ENCODE results near the gene RIMBP2.

Gene RIMBP2

DNA sequence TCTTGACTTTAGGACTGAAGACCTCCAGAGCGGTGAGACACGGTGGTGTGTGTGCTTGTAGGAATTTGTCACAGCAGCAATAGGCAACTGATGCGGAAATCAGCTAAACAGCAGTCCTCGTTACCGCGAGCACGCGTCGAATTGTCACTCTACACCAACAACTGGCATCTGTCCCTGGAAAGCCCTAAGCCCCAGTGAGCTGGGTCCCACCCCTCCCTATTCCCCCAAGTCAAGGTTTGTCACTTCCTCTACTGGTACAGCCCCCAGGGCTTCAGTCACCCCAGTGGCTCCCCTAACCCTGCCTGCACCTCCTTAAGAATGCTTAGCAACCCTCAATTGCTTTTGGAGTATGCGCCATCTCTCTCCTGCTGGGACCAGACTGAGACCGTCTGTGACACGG is 204.8 kb downstream of the RIMBP2 start:
- no peaks in the 10 kb centered on the region for H3K4me1 ChIP-seq (ENCODE audit: control insufficient read depth, insufficient read depth, low read length)
- no peak overlapping the region for H3K9ac ChIP-seq (ENCODE audit: low read depth, low read length)
- no peak overlapping the region for H3K4me3 ChIP-seq (ENCODE audit: low read depth, low read length)
- H3K36me3 ChIP-seq (ENCODE audit: control insufficient read depth, insufficient read depth, low read length): no peaks in the 10 kb centered on the region
- H3K9me3 ChIP-seq (ENCODE audit: control insufficient read depth, insufficient read depth, low read length): no peaks in the 10 kb centered on the region
- no peaks in the 10 kb centered on the region for H3K27me3 ChIP-seq (ENCODE audit: control insufficient read depth, insufficient read depth, low read length)

DNA sequence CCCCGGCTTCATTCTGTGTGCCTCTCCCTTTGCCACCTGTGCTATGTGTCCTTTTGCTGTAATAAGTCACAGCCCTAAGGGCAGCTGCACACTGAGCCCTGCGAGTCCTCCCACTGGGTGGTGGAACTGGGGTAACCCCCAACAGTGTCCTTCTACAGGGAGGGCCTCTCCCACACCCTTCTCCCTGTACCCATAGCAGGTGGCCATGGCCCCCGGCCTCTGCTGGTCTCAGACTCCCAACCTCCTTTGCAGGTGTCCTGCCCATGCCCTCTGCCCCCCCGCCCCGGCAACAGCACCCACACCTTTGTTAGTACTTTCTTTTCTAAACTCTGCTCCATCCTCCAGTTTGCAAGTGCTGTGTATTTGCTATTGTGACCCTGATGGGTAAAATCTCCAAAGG is 206.6 kb downstream of the RIMBP2 start:
- Histone ChIP-seq H3K4me1 (ENCODE audit: control insufficient read depth, insufficient read depth, low read length) (no peaks in the 10 kb centered on the region), H3K36me3 (ENCODE audit: control insufficient read depth, insufficient read depth, low read length) (no peaks in the 10 kb centered on the region), H3K9me3 (ENCODE audit: control insufficient read depth, insufficient read depth, low read length) (no peaks in the 10 kb centered on the region), H3K4me3 (ENCODE audit: low read depth, low read length) (no peak overlapping the region), H3K9ac (ENCODE audit: low read depth, low read length) (no peak overlapping the region), H3K27me3 (ENCODE audit: control insufficient read depth, insufficient read depth, low read length) (no peaks in the 10 kb centered on the region)

DNA sequence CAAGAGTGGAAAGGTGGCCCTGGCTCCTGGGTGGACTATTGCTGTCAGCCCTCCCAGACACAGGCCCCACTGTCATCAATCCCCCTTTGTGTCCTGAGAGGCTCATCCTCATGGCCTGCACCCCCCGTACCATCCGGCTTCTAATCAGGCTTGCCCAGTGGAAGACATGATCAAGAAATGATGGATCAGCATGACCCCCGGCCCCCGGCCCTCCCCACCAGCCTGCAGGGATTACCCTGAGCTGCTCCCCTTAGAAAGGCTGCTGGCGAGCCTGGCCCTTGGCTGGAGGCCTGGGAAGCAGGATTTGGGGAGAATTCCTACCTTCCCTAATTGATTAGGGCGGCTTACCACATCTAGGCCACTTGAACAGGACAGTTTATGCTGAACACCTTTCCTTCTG is 207.3 kb downstream of the RIMBP2 start:
- H3K36me3 ChIP-seq (ENCODE audit: control insufficient read depth, insufficient read depth, low read length): no peaks in the 10 kb centered on the region
- H3K9ac ChIP-seq (ENCODE audit: low read depth, low read length): no peak overlapping the region
- no peaks in the 10 kb centered on the region for H3K9me3 ChIP-seq (ENCODE audit: control insufficient read depth, insufficient read depth, low read length)

GRCh38 chr12:130508318-130508717 is 207.8 kb downstream of the RIMBP2 start:
- Histone ChIP-seq H3K9ac (ENCODE audit: low read depth, low read length) (no peak overlapping the region), H3K27me3 (ENCODE audit: control insufficient read depth, insufficient read depth, low read length) (no peaks in the 10 kb centered on the region), H3K4me1 (ENCODE audit: control insufficient read depth, insufficient read depth, low read length) (no peaks in the 10 kb centered on the region), H3K9me3 (ENCODE audit: control insufficient read depth, insufficient read depth, low read length) (no peaks in the 10 kb centered on the region), H3K36me3 (ENCODE audit: control insufficient read depth, insufficient read depth, low read length) (no peaks in the 10 kb centered on the region), H3K4me3 (ENCODE audit: low read depth, low read length) (no peak overlapping the region)

More for the DNA sequence above, 207.3 kb downstream of the RIMBP2 start:
- Histone ChIP-seq H3K4me3 (ENCODE audit: low read depth, low read length) (no peak overlapping the region), H3K4me1 (ENCODE audit: control insufficient read depth, insufficient read depth, low read length) (no peaks in the 10 kb centered on the region), H3K27me3 (ENCODE audit: control insufficient read depth, insufficient read depth, low read length) (no peaks in the 10 kb centered on the region)

DNA sequence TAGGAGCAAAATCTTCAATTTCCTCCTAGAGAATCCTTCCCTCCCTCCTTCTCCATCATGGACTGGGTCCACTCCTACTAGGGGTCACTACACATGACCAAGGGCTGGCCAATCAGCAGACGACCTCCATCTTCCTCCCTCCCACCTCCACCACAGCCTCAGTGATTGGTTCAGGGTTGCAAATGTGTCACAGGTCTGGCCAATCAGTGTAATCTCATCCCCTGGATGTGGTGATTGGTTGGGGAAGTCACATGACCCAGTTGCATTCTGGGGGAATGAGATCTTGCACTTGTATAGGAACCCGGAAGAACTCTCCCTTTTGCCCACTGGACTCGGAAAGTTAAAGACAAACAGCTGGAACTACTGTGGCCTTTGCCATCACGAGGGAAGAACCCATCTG is 209.3 kb downstream of the RIMBP2 start:
- Histone ChIP-seq H3K4me1 (ENCODE audit: control insufficient read depth, insufficient read depth, low read length) (no peaks in the 10 kb centered on the region), H3K36me3 (ENCODE audit: control insufficient read depth, insufficient read depth, low read length) (no peaks in the 10 kb centered on the region), H3K4me3 (ENCODE audit: low read depth, low read length) (no peak overlapping the region), H3K27me3 (ENCODE audit: control insufficient read depth, insufficient read depth, low read length) (no peaks in the 10 kb centered on the region), H3K9ac (ENCODE audit: low read depth, low read length) (no peak overlapping the region), H3K9me3 (ENCODE audit: control insufficient read depth, insufficient read depth, low read length) (no peaks in the 10 kb centered on the region)

DNA sequence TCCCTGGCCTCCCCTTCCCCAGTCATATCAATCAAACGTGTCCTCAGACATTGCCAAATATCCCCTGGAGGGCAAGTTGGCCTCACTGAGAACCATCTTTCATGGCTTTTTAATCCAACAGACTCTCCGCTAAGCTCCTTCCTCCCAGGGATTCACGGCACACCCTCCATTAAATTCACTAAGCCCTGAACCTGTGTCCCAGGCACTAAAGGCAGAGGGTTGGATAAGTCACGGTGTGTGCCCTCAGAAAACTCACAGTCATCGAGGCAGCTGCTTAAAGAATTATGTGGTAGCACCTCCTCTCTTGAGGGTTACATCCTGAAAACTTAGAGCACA is 211.3 kb downstream of the RIMBP2 start:
- H3K4me1 ChIP-seq (ENCODE audit: control insufficient read depth, insufficient read depth, low read length): no peaks in the 10 kb centered on the region
- no peak overlapping the region for H3K4me3 ChIP-seq (ENCODE audit: low read depth, low read length)
- H3K36me3 ChIP-seq (ENCODE audit: control insufficient read depth, insufficient read depth, low read length): no peaks in the 10 kb centered on the region
- H3K9ac ChIP-seq (ENCODE audit: low read depth, low read length): no peak overlapping the region
- H3K27me3 ChIP-seq (ENCODE audit: control insufficient read depth, insufficient read depth, low read length): no peaks in the 10 kb centered on the region
- no peaks in the 10 kb centered on the region for H3K9me3 ChIP-seq (ENCODE audit: control insufficient read depth, insufficient read depth, low read length)

DNA sequence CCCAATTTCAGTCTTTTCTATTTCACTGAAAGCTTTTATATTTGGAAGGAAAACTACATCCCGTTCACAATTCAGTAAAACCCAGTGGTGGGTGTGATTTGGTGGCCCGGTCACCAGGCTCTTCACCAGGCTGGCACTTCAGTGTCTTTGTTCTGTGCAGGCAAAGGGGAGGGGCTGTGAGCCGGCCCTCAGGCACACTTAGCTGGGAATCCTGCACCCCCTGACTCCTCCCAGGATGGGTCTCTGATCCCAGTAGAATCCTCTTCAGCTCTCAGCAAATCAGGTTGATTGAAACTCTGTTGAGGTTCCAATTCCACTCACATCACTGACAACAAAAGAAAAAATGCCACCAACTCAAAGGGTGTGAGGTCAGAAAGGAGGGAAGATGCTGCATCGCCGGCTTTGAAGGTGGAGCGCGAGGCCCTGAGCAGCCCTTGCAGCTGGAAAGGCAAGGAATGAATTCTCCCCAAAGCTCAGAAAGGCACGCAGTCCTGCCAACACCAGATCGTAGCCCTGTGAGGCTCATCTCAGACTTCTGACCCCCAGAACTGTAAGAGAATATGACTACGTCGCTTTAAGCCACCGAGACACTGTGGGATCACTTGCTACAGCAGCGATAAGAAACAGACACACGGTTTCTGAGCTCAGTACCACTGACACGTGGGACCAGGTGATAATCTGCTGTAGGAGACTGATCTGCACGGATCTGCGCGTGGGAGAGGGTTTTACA is 211.8 kb downstream of the RIMBP2 start:
- no peaks in the 10 kb centered on the region for H3K4me1 ChIP-seq (ENCODE audit: control insufficient read depth, insufficient read depth, low read length)
- H3K27me3 ChIP-seq (ENCODE audit: control insufficient read depth, insufficient read depth, low read length): no peaks in the 10 kb centered on the region

DNA sequence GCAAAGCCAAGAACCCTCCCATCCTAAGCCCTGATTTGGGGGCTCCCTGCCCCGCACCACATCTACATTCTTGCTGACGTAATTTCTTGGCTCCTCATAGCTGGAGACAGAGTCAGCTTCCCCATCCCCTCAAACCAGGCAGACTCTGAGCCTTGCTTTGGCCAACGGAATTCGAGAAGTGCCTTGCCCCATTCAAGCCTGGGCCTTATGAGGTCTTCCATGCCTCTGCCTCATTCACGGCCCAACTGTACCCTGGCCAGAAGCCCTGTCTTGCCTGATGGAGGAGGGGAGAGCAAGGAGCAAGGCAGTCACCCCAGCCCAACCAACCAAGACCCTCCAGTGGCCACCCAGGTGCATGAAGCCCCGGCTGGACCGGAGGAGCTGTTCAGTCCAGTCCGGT is 214.3 kb downstream of the RIMBP2 start:
- no peaks in the 10 kb centered on the region for H3K27me3 ChIP-seq (ENCODE audit: control insufficient read depth, insufficient read depth, low read length)

More for the DNA sequence above, 211.8 kb downstream of the RIMBP2 start:
- Histone ChIP-seq H3K4me3 (ENCODE audit: low read depth, low read length) (no peak overlapping the region), H3K9me3 (ENCODE audit: control insufficient read depth, insufficient read depth, low read length) (no peaks in the 10 kb centered on the region), H3K9ac (ENCODE audit: low read depth, low read length) (no peak overlapping the region), H3K36me3 (ENCODE audit: control insufficient read depth, insufficient read depth, low read length) (no peaks in the 10 kb centered on the region)

DNA sequence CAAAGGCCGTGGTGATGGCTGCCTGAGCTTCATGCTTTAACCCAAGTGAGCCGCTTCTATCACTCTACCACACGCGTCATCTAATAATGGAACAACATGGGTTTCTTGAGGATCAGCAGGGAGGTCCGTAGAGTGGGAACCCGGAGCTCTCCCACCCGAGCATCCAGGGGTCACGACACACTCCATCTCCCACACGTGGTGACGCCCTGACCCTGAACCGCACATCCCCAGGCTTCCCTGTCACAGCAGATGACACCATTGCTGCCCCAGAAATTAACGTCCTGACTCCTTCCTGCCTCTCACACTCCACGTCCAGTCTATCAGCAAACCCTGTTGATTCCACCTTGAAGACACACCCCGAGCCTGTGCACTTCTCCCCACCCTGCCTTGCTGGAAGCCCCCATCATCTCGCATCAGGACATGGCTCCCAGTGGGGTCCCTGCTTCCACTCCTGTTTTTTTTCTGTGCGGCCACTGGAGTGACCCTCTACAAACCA is 215.2 kb downstream of the RIMBP2 start:
- Histone ChIP-seq H3K27me3 (ENCODE audit: control insufficient read depth, insufficient read depth, low read length) (no peaks in the 10 kb centered on the region), H3K4me1 (ENCODE audit: control insufficient read depth, insufficient read depth, low read length) (no peaks in the 10 kb centered on the region), H3K36me3 (ENCODE audit: control insufficient read depth, insufficient read depth, low read length) (no peaks in the 10 kb centered on the region), H3K4me3 (ENCODE audit: low read depth, low read length) (no peak overlapping the region), H3K9ac (ENCODE audit: low read depth, low read length) (no peak overlapping the region), H3K9me3 (ENCODE audit: control insufficient read depth, insufficient read depth, low read length) (no peaks in the 10 kb centered on the region)

More for the DNA sequence above, 214.3 kb downstream of the RIMBP2 start:
- H3K4me1 ChIP-seq (ENCODE audit: control insufficient read depth, insufficient read depth, low read length): no peaks in the 10 kb centered on the region
- no peak overlapping the region for H3K9ac ChIP-seq (ENCODE audit: low read depth, low read length)
- no peaks in the 10 kb centered on the region for H3K9me3 ChIP-seq (ENCODE audit: control insufficient read depth, insufficient read depth, low read length)
- H3K36me3 ChIP-seq (ENCODE audit: control insufficient read depth, insufficient read depth, low read length): no peaks in the 10 kb centered on the region
- H3K4me3 ChIP-seq (ENCODE audit: low read depth, low read length): no peak overlapping the region

DNA sequence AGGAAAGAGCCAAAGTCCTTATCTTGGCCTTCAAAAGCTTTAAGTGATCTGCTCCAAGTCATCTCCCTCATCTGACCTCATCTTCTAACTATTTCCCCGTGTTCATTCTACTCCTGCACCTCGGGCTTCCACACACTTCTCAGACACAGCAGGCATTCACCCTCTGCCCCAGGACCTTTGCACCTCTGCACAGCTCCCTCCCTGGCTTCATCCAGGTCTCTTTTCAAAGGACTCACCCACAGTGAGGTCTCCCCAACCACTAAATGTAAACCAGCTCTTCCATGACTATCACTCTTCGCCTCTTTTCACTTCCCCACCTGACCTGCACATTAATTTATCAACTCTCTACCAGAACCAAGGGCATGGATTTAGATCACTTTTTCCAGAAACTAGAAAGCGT is 216.6 kb downstream of the RIMBP2 start:
- Histone ChIP-seq H3K27me3 (ENCODE audit: control insufficient read depth, insufficient read depth, low read length) (no peaks in the 10 kb centered on the region), H3K4me1 (ENCODE audit: control insufficient read depth, insufficient read depth, low read length) (no peaks in the 10 kb centered on the region), H3K9ac (ENCODE audit: low read depth, low read length) (no peak overlapping the region), H3K36me3 (ENCODE audit: control insufficient read depth, insufficient read depth, low read length) (no peaks in the 10 kb centered on the region), H3K9me3 (ENCODE audit: control insufficient read depth, insufficient read depth, low read length) (no peaks in the 10 kb centered on the region), H3K4me3 (ENCODE audit: low read depth, low read length) (no peak overlapping the region)

GRCh38 chr12:130498589-130499385 is 217.3 kb downstream of the RIMBP2 start:
- Histone ChIP-seq H3K9me3 (ENCODE audit: control insufficient read depth, insufficient read depth, low read length) (no peaks in the 10 kb centered on the region), H3K4me1 (ENCODE audit: control insufficient read depth, insufficient read depth, low read length) (no peaks in the 10 kb centered on the region), H3K36me3 (ENCODE audit: control insufficient read depth, insufficient read depth, low read length) (no peaks in the 10 kb centered on the region), H3K4me3 (ENCODE audit: low read depth, low read length) (no peak overlapping the region), H3K27me3 (ENCODE audit: control insufficient read depth, insufficient read depth, low read length) (no peaks in the 10 kb centered on the region), H3K9ac (ENCODE audit: low read depth, low read length) (no peak overlapping the region)

DNA sequence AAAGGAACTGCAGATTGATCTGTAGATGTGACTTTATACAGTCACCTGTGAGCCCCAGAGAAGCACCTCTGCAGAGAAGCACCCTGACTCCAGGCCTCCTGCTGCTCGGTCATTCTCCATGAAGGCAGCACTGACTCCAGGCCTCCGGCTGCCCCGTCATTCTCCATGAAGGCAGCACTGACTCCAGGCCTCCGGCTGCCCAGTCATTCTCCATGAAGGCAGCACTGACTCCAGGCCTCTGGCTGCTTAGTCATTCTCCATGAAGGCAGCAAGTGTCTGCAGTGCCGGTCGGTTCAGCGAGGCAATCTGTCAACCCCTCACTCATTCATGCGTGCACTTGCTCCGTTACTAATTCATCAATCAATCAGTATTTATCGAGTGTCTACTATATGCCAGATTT is 218.1 kb downstream of the RIMBP2 start:
- Histone ChIP-seq H3K9ac (ENCODE audit: low read depth, low read length) (no peak overlapping the region), H3K4me1 (ENCODE audit: control insufficient read depth, insufficient read depth, low read length) (no peaks in the 10 kb centered on the region), H3K4me3 (ENCODE audit: low read depth, low read length) (no peak overlapping the region), H3K9me3 (ENCODE audit: control insufficient read depth, insufficient read depth, low read length) (no peaks in the 10 kb centered on the region), H3K36me3 (ENCODE audit: control insufficient read depth, insufficient read depth, low read length) (no peaks in the 10 kb centered on the region), H3K27me3 (ENCODE audit: control insufficient read depth, insufficient read depth, low read length) (no peaks in the 10 kb centered on the region)
